ENCODE measurements around the gene PRR20G. TPM values are rescaled to one million over a fixed set of nuclear protein-coding genes. Genes with fewer than 3 reads are reported as not detected.

The PRR20G gene
- total RNA-seq, 1 experiment from 2014 or later: 0.30 TPM

- Histone ChIP-seq H3K27me3 (ENCODE audit: insufficient read depth, low read length) (no peaks in the 10 kb centered on the region), H3K27ac (ENCODE audit: low read depth, low read length) (no peak overlapping the region), H4K20me1 (ENCODE audit: insufficient read depth) (no peaks in the 10 kb centered on the region), H3K36me3 (ENCODE audit: control insufficient read depth in 1 of 2, insufficient read depth in 2 of 2, low read length in 2 of 2) (no peaks in the 10 kb centered on the region), H2AFZ (ENCODE audit: low read depth, low read length, poor library complexity, severe bottlenecking) (no peak overlapping the region), H3K9me3 (ENCODE audit: control insufficient read depth in 1 of 2, insufficient read depth in 1 of 2, low read depth in 1 of 2, low read length in 2 of 2) (peaks cover 0 to 4% of the 10 kb centered on the region in 2 experiments; a peak in 1 of 4 replicates), H3K9me2 (ENCODE audit: insufficient read depth) (no peaks in the 10 kb centered on the region), H3K4me1 (ENCODE audit: control insufficient read depth in 1 of 2, insufficient read depth in 2 of 2, low read length in 2 of 2) (no peaks in the 10 kb centered on the region), H3K4me2 (ENCODE audit: low read length) (no peak overlapping the region), H3K4me3 (replicated peaks in 1 of 2; ENCODE audit: low read depth in 1 of 2, low read length in 2 of 2) (no peak overlapping the region), H3K79me2 (ENCODE audit: insufficient read depth, low read length) (no peaks in the 10 kb centered on the region), H3K9ac (ENCODE audit: low read length) (no peak overlapping the region)
- ATAC-seq (no peak), DNase-seq (ENCODE audit: low read depth, low spot score) (no peak)
- ChIA-PET CTCF (no interaction called here), POLR2A (no interaction called here), RAD21 (ENCODE audit: low non-redundant PET in 1 of 2, low total read pairs in 2 of 2, uncharacterized antibody in 2 of 2, unreplicated experiment in 2 of 2) (no interaction called here)
- TF ChIP-seq POLR2A (IDR thresholded peaks at IDR 0.05; ENCODE audit: borderline replicate concordance, extremely low read depth, insufficient read depth, insufficient read length): no peak
- BruUV-seq (replicated peaks): no TSS peak
- intact Hi-C loops (cut with micrococcal nuclease): no loop called here
These were observed 52.1 kb downstream of the PRR20G start for GRCh38 chr3:127235706-127236105.

- H3K9me3 ChIP-seq (ENCODE audit: control insufficient read depth in 1 of 2, insufficient read depth in 1 of 2, low read depth in 1 of 2, low read length in 2 of 2): peaks cover 3 to 5% of the 10 kb centered on the region in 2 experiments; a peak in 1 of 4 replicates
- no peak overlapping the region for H3K4me3 ChIP-seq (replicated peaks in 1 of 2; ENCODE audit: low read depth in 1 of 2, low read length in 2 of 2)
- CTCF ChIA-PET: no interaction called here
- no peaks in the 10 kb centered on the region for H4K20me1 ChIP-seq (ENCODE audit: insufficient read depth)
- no peak for DNase-seq (ENCODE audit: low read depth, low spot score)
- no peaks in the 10 kb centered on the region for H3K36me3 ChIP-seq (ENCODE audit: control insufficient read depth in 1 of 2, insufficient read depth in 2 of 2, low read length in 2 of 2)
- no peak overlapping the region for H3K9ac ChIP-seq (ENCODE audit: low read length)
- H3K4me2 ChIP-seq (ENCODE audit: low read length): no peak overlapping the region
- H2AFZ ChIP-seq (ENCODE audit: low read depth, low read length, poor library complexity, severe bottlenecking): no peak overlapping the region
- H3K4me1 ChIP-seq (ENCODE audit: control insufficient read depth in 1 of 2, insufficient read depth in 2 of 2, low read length in 2 of 2): no peaks in the 10 kb centered on the region
- intact Hi-C loops (cut with micrococcal nuclease): no loop called here
- POLR2A ChIA-PET: no interaction called here
- RAD21 ChIA-PET (ENCODE audit: low non-redundant PET in 1 of 2, low total read pairs in 2 of 2, uncharacterized antibody in 2 of 2, unreplicated experiment in 2 of 2): no interaction called here
- H3K9me2 ChIP-seq (ENCODE audit: insufficient read depth): no peaks in the 10 kb centered on the region
- no peak overlapping the region for H3K27ac ChIP-seq (ENCODE audit: low read depth, low read length)
- H3K27me3 ChIP-seq (ENCODE audit: insufficient read depth, low read length): no peaks in the 10 kb centered on the region
- no peaks in the 10 kb centered on the region for H3K79me2 ChIP-seq (ENCODE audit: insufficient read depth, low read length)
- ATAC-seq: no peak
- TF ChIP-seq SIN3A (IDR thresholded peaks at IDR 0.05; ENCODE audit: low read depth): no peak
- TF ChIP-seq TCF7L2 (IDR thresholded peaks at IDR 0.05; ENCODE audit: borderline replicate concordance, extremely low read depth, insufficient read depth, insufficient read length): no peak
- TF ChIP-seq YY1 (IDR thresholded peaks at IDR 0.05; ENCODE audit: extremely low read depth, insufficient replicate concordance, low read depth, low read length): no peak
- TF ChIP-seq ZBTB33 (IDR thresholded peaks at IDR 0.05; ENCODE audit: extremely low read depth, insufficient replicate concordance, low read length): no peak
- TF ChIP-seq EZH2 (IDR thresholded peaks at IDR 0.05): no peak
- no peak for TF ChIP-seq EGR1 (IDR thresholded peaks at IDR 0.05; ENCODE audit: low read depth)
- TF ChIP-seq ATF3 (IDR thresholded peaks at IDR 0.05): no peak
- no peak for TF ChIP-seq SRF (IDR thresholded peaks at IDR 0.05; ENCODE audit: low read depth)
- TF ChIP-seq RAD21 (IDR thresholded peaks at IDR 0.05; ENCODE audit: low read depth): no peak
- TF ChIP-seq SP1 (IDR thresholded peaks at IDR 0.05; ENCODE audit: low read depth): no peak
- no peak for TF ChIP-seq CBX3 (IDR thresholded peaks at IDR 0.05; ENCODE audit: low read depth)
- no peak for TF ChIP-seq CEBPB (IDR thresholded peaks at IDR 0.05; ENCODE audit: low read depth)
- no peak for TF ChIP-seq EZH2phosphoT487 (IDR thresholded peaks at IDR 0.05; ENCODE audit: borderline replicate concordance)
- TF ChIP-seq FOSL1 (IDR thresholded peaks at IDR 0.05; ENCODE audit: low read depth): no peak
- no peak for TF ChIP-seq ZNF274 (IDR thresholded peaks at IDR 0.05; ENCODE audit: low read depth, low read length)
- TF ChIP-seq MAX (IDR thresholded peaks at IDR 0.05): no peak
- TF ChIP-seq JUND (IDR thresholded peaks at IDR 0.05): no peak
- BruUV-seq (replicated peaks): no TSS peak
These were observed 53.1 kb downstream of the PRR20G start for GRCh38 chr3:127234778-127235177.
